ENCODE results near the gene WDR37. TPM values are rescaled to one million over a fixed set of nuclear protein-coding genes. Genes with fewer than 3 reads are reported as not detected.

Gene WDR37
- total RNA-seq, 2 donors from 2014 or later: 18.6 to 18.7 TPM

- no peaks in the 10 kb centered on the region for H3K9me3 ChIP-seq
- no peak overlapping the region for H3K27ac ChIP-seq
- no peaks in the 10 kb centered on the region for H3K4me1 ChIP-seq
- no peak overlapping the region for H3K9ac ChIP-seq (ENCODE audit: low read depth in 2 of 2, low read length in 2 of 2)
- no peaks in the 10 kb centered on the region for H3K27me3 ChIP-seq
- H3K36me3 ChIP-seq: peaks cover 7% of the 10 kb centered on the region
- H3K4me3 ChIP-seq: no peak overlapping the region
- no peak for DNase-seq
- intact Hi-C loops (cut with DNase I): no loop called here
- TF ChIP-seq, protein P1, sequence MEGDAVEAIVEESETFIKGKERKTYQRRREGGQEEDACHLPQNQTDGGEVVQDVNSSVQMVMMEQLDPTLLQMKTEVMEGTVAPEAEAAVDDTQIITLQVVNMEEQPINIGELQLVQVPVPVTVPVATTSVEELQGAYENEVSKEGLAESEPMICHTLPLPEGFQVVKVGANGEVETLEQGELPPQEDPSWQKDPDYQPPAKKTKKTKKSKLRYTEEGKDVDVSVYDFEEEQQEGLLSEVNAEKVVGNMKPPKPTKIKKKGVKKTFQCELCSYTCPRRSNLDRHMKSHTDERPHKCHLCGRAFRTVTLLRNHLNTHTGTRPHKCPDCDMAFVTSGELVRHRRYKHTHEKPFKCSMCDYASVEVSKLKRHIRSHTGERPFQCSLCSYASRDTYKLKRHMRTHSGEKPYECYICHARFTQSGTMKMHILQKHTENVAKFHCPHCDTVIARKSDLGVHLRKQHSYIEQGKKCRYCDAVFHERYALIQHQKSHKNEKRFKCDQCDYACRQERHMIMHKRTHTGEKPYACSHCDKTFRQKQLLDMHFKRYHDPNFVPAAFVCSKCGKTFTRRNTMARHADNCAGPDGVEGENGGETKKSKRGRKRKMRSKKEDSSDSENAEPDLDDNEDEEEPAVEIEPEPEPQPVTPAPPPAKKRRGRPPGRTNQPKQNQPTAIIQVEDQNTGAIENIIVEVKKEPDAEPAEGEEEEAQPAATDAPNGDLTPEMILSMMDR (IDR thresholded peaks at IDR 0.05): no peak
Measured at GRCh38 chr10:1100143-1100542, 44.0 kb downstream of the WDR37 start.

GRCh38 chr10:1100691-1101368 lies 44.6 kb downstream of the WDR37 start:
- TF ChIP-seq, protein P1 (IDR thresholded peaks at IDR 0.05): no peak
- H3K27ac ChIP-seq: no peak overlapping the region
- peaks cover 7% of the 10 kb centered on the region for H3K36me3 ChIP-seq
- intact Hi-C loops (cut with DNase I): no loop called here
- no peaks in the 10 kb centered on the region for H3K4me1 ChIP-seq
- no peaks in the 10 kb centered on the region for H3K27me3 ChIP-seq
- H3K4me3 ChIP-seq: no peak overlapping the region
- no peak for DNase-seq
- no peaks in the 10 kb centered on the region for H3K9me3 ChIP-seq
- H3K9ac ChIP-seq (ENCODE audit: low read depth in 2 of 2, low read length in 2 of 2): no peak overlapping the region

DNA sequence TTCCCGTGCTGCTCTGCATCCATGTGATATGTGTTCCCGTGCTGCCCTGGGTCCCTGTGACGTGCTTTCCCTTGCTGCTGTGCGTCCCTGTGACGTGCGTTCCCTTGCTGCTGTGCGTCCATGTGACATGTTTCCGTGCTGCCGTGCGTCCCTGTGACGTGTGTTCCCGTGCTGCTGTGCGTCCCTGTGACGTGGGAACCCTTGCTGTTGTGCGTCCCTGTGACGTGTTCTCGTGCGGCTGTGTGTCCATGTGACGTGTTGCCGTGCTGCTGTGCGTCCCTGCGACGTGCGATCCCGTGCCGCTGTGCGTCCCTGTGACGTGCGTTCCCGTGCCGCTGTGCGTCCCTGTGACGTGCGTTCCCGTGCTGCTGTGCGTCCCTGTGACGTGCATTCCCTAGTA lies 45.8 kb downstream of the WDR37 start:
- Histone ChIP-seq H3K9ac (ENCODE audit: low read depth in 2 of 2, low read length in 2 of 2) (no peak overlapping the region), H3K4me3 (no peak overlapping the region), H3K27me3 (no peaks in the 10 kb centered on the region), H3K36me3 (peaks cover 10% of the 10 kb centered on the region), H3K9me3 (no peaks in the 10 kb centered on the region), H3K4me1 (no peaks in the 10 kb centered on the region), H3K27ac (no peak overlapping the region)
- TF ChIP-seq, protein P1 (IDR thresholded peaks at IDR 0.05): no peak
- DNase-seq: no peak
- intact Hi-C loops (cut with DNase I): no loop called here

GRCh38 chr10:1102416-1102815 lies 46.2 kb downstream of the WDR37 start:
- DNase-seq: no peak
- H3K4me3 ChIP-seq: no peak overlapping the region
- H3K36me3 ChIP-seq: peaks cover 10% of the 10 kb centered on the region
- TF ChIP-seq, protein P1 (IDR thresholded peaks at IDR 0.05): no peak
- H3K9me3 ChIP-seq: no peaks in the 10 kb centered on the region
- H3K27me3 ChIP-seq: no peaks in the 10 kb centered on the region
- no peaks in the 10 kb centered on the region for H3K4me1 ChIP-seq
- intact Hi-C loops (cut with DNase I): no loop called here
- H3K9ac ChIP-seq (ENCODE audit: low read depth in 2 of 2, low read length in 2 of 2): no peak overlapping the region
- H3K27ac ChIP-seq: no peak overlapping the region

DNA sequence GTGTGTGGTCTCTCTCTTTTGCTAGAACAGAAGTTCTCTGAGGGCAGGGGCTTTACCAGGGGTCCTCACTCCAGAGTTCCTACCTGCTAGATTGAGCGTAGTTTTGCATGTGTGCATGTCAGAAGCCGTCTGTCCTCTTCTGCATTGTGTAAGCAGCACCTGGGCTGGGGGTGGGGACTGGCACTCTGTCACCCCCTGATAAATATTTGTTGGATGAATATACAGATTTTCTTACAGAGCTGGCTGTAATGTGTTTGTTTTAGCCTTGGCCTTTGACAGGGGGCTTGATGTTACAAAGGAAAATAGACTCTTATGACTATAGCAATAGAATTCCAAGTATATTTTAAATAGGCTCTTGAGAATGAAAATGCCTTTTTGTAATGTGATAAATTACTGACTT lies 46.6 kb downstream of the WDR37 start:
- Histone ChIP-seq H3K4me3 (no peak overlapping the region), H3K4me1 (no peaks in the 10 kb centered on the region), H3K27me3 (no peaks in the 10 kb centered on the region), H3K36me3 (peaks cover 10% of the 10 kb centered on the region), H3K9ac (ENCODE audit: low read depth in 2 of 2, low read length in 2 of 2) (no peak overlapping the region), H3K27ac (no peak overlapping the region), H3K9me3 (no peaks in the 10 kb centered on the region)
- intact Hi-C loops (cut with DNase I): no loop called here
- TF ChIP-seq, protein P1 (IDR thresholded peaks at IDR 0.05): no peak
- no peak for DNase-seq
